C1 segment of cervical spinal cord (tissue), 14 donors: ENCODE results near the gene DOCK4.

ENCODE experiments used
- DNase-seq, 14 donors: peaks; one replicate each; lab custom pipeline; 2025; lab: John Stamatoyannopoulos, UW

The DOCK4 gene

GRCh38 chr7:112192236-112193154 is 13.7 kb downstream of the DOCK4 start:
- DNase-seq = no peak

GRCh38 chr7:112190120-112190519 is 16.1 kb downstream of the DOCK4 start:
- DNase-seq = no peak

GRCh38 chr7:112189691-112190090 is 16.5 kb downstream of the DOCK4 start:
- no peak for DNase-seq

- no peak for DNase-seq
Measured at GRCh38 chr7:112188257-112188656, 17.9 kb downstream of the DOCK4 start.

GRCh38 chr7:112186300-112186699 is 19.9 kb downstream of the DOCK4 start:
- DNase-seq = no peak

- peak in 2 of 14 donors; percentile 15 to 16 for DNase-seq
Measured at GRCh38 chr7:112185005-112185834, 21.0 kb downstream of the DOCK4 start.

GRCh38 chr7:112184455-112184854 is 21.7 kb downstream of the DOCK4 start:
- DNase-seq = peak in 7 of 14 donors; percentile 21 to 60 (median 39)

- DNase-seq = no peak
Measured at GRCh38 chr7:112183266-112183665, 22.9 kb downstream of the DOCK4 start.

GRCh38 chr7:112182749-112183148 is 23.4 kb downstream of the DOCK4 start:
- DNase-seq = peak in 12 of 14 donors; percentile 4 to 75 (median 56)

- peak in 1 of 14 donors; percentile 32 for DNase-seq
Measured at GRCh38 chr7:112180223-112180622, 26.0 kb downstream of the DOCK4 start.

GRCh38 chr7:112176693-112177415 is 29.3 kb downstream of the DOCK4 start:
- no peak for DNase-seq

GRCh38 chr7:112176241-112176640 is 30.0 kb downstream of the DOCK4 start:
- no peak for DNase-seq

- no peak for DNase-seq
Measured at GRCh38 chr7:112174192-112174591, 32.0 kb downstream of the DOCK4 start.

- DNase-seq = peak in 1 of 14 donors; percentile 87
Measured at GRCh38 chr7:112173568-112173905, 32.7 kb downstream of the DOCK4 start.

GRCh38 chr7:112172870-112173567 is 33.2 kb downstream of the DOCK4 start:
- no peak for DNase-seq

- DNase-seq = no peak
Measured at GRCh38 chr7:112171673-112172072, 34.5 kb downstream of the DOCK4 start.

GRCh38 chr7:112168915-112169314 is 37.3 kb downstream of the DOCK4 start:
- no peak for DNase-seq

- peak in 1 of 14 donors; percentile 87 for DNase-seq
Measured at GRCh38 chr7:112167147-112167546, 39.1 kb downstream of the DOCK4 start.

GRCh38 chr7:112162784-112163506 is 43.3 kb downstream of the DOCK4 start:
- DNase-seq = no peak

GRCh38 chr7:112162142-112162766 is 43.9 kb downstream of the DOCK4 start:
- DNase-seq = peak in 12 of 14 donors; percentile 45 to 87 (median 72)
